ENCODE data around the gene RUNDC3A.
A peak's percentile ranks its signal among the peaks of the same experiment; 100 is the strongest.

Gene RUNDC3A

GRCh38 chr17:44307387-44308186 lies 814 bp upstream of the RUNDC3A start:
- Histone ChIP-seq H3K4me3 (no peak overlapping the region), H3K4me1 (no peaks in the 10 kb centered on the region), H3K27me3 (ENCODE audit: low read depth) (peaks cover 3% of the 10 kb centered on the region; the same call in 1 of the 2 replicates), H3K9me3 (no peaks in the 10 kb centered on the region), H3K36me3 (replicated peaks) (no peaks in the 10 kb centered on the region)
- peak; percentile 12 to 57 for DNase-seq (ENCODE audit: low spot score in 2 of 2)
- in situ Hi-C loops (cut with MboI; ENCODE audit: low sequenced_read_pairs): no loop called here

- peaks cover 3% of the 10 kb centered on the region; the same call in 1 of the 2 replicates for H3K27me3 ChIP-seq (ENCODE audit: low read depth)
- no peak overlapping the region for H3K4me3 ChIP-seq
- H3K4me1 ChIP-seq: no peaks in the 10 kb centered on the region
- DNase-seq (ENCODE audit: low spot score in 2 of 2): no peak
- H3K9me3 ChIP-seq: no peaks in the 10 kb centered on the region
- in situ Hi-C loops (cut with MboI; ENCODE audit: low sequenced_read_pairs): no loop called here
- no peaks in the 10 kb centered on the region for H3K36me3 ChIP-seq (replicated peaks)
These were observed 464 bp downstream of the RUNDC3A start for GRCh38 chr17:44308865-44309264.

GRCh38 chr17:44309472-44309871 lies 1.1 kb downstream of the RUNDC3A start:
- H3K4me1 ChIP-seq: no peaks in the 10 kb centered on the region
- H3K27me3 ChIP-seq (ENCODE audit: low read depth): peaks cover 9% of the 10 kb centered on the region
- H3K9me3 ChIP-seq: no peaks in the 10 kb centered on the region
- no peak for DNase-seq (ENCODE audit: low spot score in 2 of 2)
- no peaks in the 10 kb centered on the region for H3K36me3 ChIP-seq (replicated peaks)
- no peak overlapping the region for H3K4me3 ChIP-seq
- in situ Hi-C loops (cut with MboI; ENCODE audit: low sequenced_read_pairs): no loop called here

- Histone ChIP-seq H3K4me3 (no peak overlapping the region), H3K36me3 (replicated peaks) (no peaks in the 10 kb centered on the region), H3K4me1 (no peaks in the 10 kb centered on the region), H3K27me3 (ENCODE audit: low read depth) (peaks cover 14% of the 10 kb centered on the region), H3K9me3 (no peaks in the 10 kb centered on the region)
- DNase-seq (ENCODE audit: low spot score in 2 of 2): no peak
- in situ Hi-C loops (cut with MboI; ENCODE audit: low sequenced_read_pairs): no loop called here
These were observed 1.8 kb downstream of the RUNDC3A start for GRCh38 chr17:44310188-44310587.

GRCh38 chr17:44310609-44311376 lies 2.4 kb downstream of the RUNDC3A start:
- no peak overlapping the region for H3K4me3 ChIP-seq
- no peak for DNase-seq (ENCODE audit: low spot score in 2 of 2)
- no peaks in the 10 kb centered on the region for H3K4me1 ChIP-seq
- in situ Hi-C loops (cut with MboI; ENCODE audit: low sequenced_read_pairs): no loop called here
- H3K27me3 ChIP-seq (ENCODE audit: low read depth): peaks cover 19% of the 10 kb centered on the region
- no peaks in the 10 kb centered on the region for H3K36me3 ChIP-seq (replicated peaks)
- H3K9me3 ChIP-seq: no peaks in the 10 kb centered on the region

- Histone ChIP-seq H3K27me3 (ENCODE audit: low read depth) (peaks cover 24% of the 10 kb centered on the region), H3K36me3 (replicated peaks) (no peaks in the 10 kb centered on the region), H3K4me1 (0 out of 2 replicates have a peak, but pooled peaks cover 2% of the 10 kb centered on the region), H3K9me3 (no peaks in the 10 kb centered on the region), H3K4me3 (no peak overlapping the region)
- in situ Hi-C loops (cut with MboI; ENCODE audit: low sequenced_read_pairs): no loop called here
- DNase-seq (ENCODE audit: low spot score in 2 of 2): no peak
These were observed 3.3 kb downstream of the RUNDC3A start for GRCh38 chr17:44311562-44312181.

- no peaks in the 10 kb centered on the region for H3K36me3 ChIP-seq (replicated peaks)
- peaks cover 24% of the 10 kb centered on the region for H3K27me3 ChIP-seq (ENCODE audit: low read depth)
- H3K9me3 ChIP-seq: no peaks in the 10 kb centered on the region
- in situ Hi-C loops (cut with MboI; ENCODE audit: low sequenced_read_pairs): no loop called here
- 0 out of 2 replicates have a peak, but pooled peaks cover 2% of the 10 kb centered on the region for H3K4me1 ChIP-seq
- H3K4me3 ChIP-seq: no peak overlapping the region
- DNase-seq (ENCODE audit: low spot score in 2 of 2): no peak
These were observed 4.1 kb downstream of the RUNDC3A start for GRCh38 chr17:44312396-44313104.

- in situ Hi-C loops (cut with MboI; ENCODE audit: low sequenced_read_pairs): no loop called here
- Histone ChIP-seq H3K4me3 (no peak overlapping the region), H3K4me1 (0 out of 2 replicates have a peak, but pooled peaks cover 2% of the 10 kb centered on the region), H3K36me3 (replicated peaks) (no peaks in the 10 kb centered on the region), H3K27me3 (ENCODE audit: low read depth) (peaks cover 21% of the 10 kb centered on the region), H3K9me3 (no peaks in the 10 kb centered on the region)
- DNase-seq (ENCODE audit: low spot score in 2 of 2): no peak
These were observed 5.6 kb downstream of the RUNDC3A start for GRCh38 chr17:44314031-44314430.

- H3K36me3 ChIP-seq (replicated peaks): peaks cover 2% of the 10 kb centered on the region
- 0 out of 2 replicates have a peak, but pooled peaks cover 2% of the 10 kb centered on the region for H3K4me1 ChIP-seq
- no peaks in the 10 kb centered on the region for H3K9me3 ChIP-seq
- peaks cover 21% of the 10 kb centered on the region for H3K27me3 ChIP-seq (ENCODE audit: low read depth)
- H3K4me3 ChIP-seq: no peak overlapping the region
- in situ Hi-C loops (cut with MboI; ENCODE audit: low sequenced_read_pairs): no loop called here
- DNase-seq (ENCODE audit: low spot score in 2 of 2): no peak
These were observed 6.1 kb downstream of the RUNDC3A start for GRCh38 chr17:44314524-44314868.

- in situ Hi-C loops (cut with MboI; ENCODE audit: low sequenced_read_pairs): no loop called here
- peak; percentile 17 to 73 for DNase-seq (ENCODE audit: low spot score in 2 of 2)
- Histone ChIP-seq H3K27me3 (ENCODE audit: low read depth) (peaks cover 21% of the 10 kb centered on the region), H3K4me3 (peak overlapping the region; percentile 25), H3K36me3 (replicated peaks) (peaks cover 7% of the 10 kb centered on the region), H3K4me1 (0 out of 2 replicates have a peak, but pooled peaks cover 2% of the 10 kb centered on the region), H3K9me3 (no peaks in the 10 kb centered on the region)
These were observed 6.7 kb downstream of the RUNDC3A start for GRCh38 chr17:44314869-44315661.

- no peaks in the 10 kb centered on the region for H3K9me3 ChIP-seq
- peaks cover 17% of the 10 kb centered on the region for H3K36me3 ChIP-seq (replicated peaks)
- in situ Hi-C loops (cut with MboI; ENCODE audit: low sequenced_read_pairs): no loop called here
- 0 out of 2 replicates have a peak, but pooled peaks cover 2% of the 10 kb centered on the region for H3K4me1 ChIP-seq
- peak in 1 of 2 experiments; percentile 76 for DNase-seq (ENCODE audit: low spot score in 2 of 2)
- peak overlapping the region; percentile 25 for H3K4me3 ChIP-seq
- H3K27me3 ChIP-seq (ENCODE audit: low read depth): peaks cover 21% of the 10 kb centered on the region
These were observed 7.6 kb downstream of the RUNDC3A start for GRCh38 chr17:44315760-44316731.

GRCh38 chr17:44317545-44317944 lies 9.1 kb downstream of the RUNDC3A start:
- Histone ChIP-seq H3K4me3 (no peak overlapping the region), H3K4me1 (0 out of 2 replicates have a peak, but pooled peaks cover 2% of the 10 kb centered on the region), H3K9me3 (no peaks in the 10 kb centered on the region), H3K27me3 (ENCODE audit: low read depth) (peaks cover 21% of the 10 kb centered on the region), H3K36me3 (replicated peaks) (peaks cover 32% of the 10 kb centered on the region)
- in situ Hi-C loops (cut with MboI; ENCODE audit: low sequenced_read_pairs): no loop called here
- DNase-seq (ENCODE audit: low spot score in 2 of 2): no peak
